Effector memory CD4-positive, alpha-beta T cell (primary cell): ENCODE measurements around the gene BAZ1B.
"Not testable (repeated sequence)": the region's sequence is repeated elsewhere in the genome, so short reads cannot be mapped to it uniquely, and the experiment has no call there.

Source experiments
- DNase-seq, 3 donors: peaks; one replicate each; pipeline ENCODE4 v3.0.0-alpha.2; 2020
- H3K27ac ChIP-seq: 2 replicates; pipeline ENCODE4 v1.7.0; 2013; ENCODE audit warnings: mild to moderate bottlenecking, low read length, moderate library complexity; ENCODE audit not compliant: insufficient read depth, poor library complexity, severe bottlenecking
- H3K27me3 ChIP-seq: replicated peaks from 2 replicates; pipeline ENCODE4 v1.7.0; 2013; ENCODE audit warnings: mild to moderate bottlenecking, low read length; ENCODE audit not compliant: insufficient read depth, control insufficient read depth, poor library complexity, severe bottlenecking
- H3K36me3 ChIP-seq: 2 replicates; pipeline ENCODE4 v1.7.0; 2013; ENCODE audit warnings: mild to moderate bottlenecking, low read length, moderate library complexity; ENCODE audit not compliant: control insufficient read depth, insufficient read depth
- H3K4me1 ChIP-seq: 2 replicates; pipeline ENCODE4 v1.7.0; 2013; ENCODE audit warnings: low read length, mild to moderate bottlenecking; ENCODE audit not compliant: control insufficient read depth, insufficient read depth, poor library complexity, severe bottlenecking
- H3K4me3 ChIP-seq: 2 replicates; pipeline ENCODE4 v1.7.0; 2013; ENCODE audit warnings: low read length, low read depth, mild to moderate bottlenecking; ENCODE audit not compliant: insufficient read depth, poor library complexity, severe bottlenecking
- H3K9me3 ChIP-seq: 2 replicates; pipeline ENCODE4 v1.7.0; 2013; ENCODE audit warnings: mild to moderate bottlenecking, low read length, moderate library complexity; ENCODE audit not compliant: control insufficient read depth

BAZ1B gene

DNA sequence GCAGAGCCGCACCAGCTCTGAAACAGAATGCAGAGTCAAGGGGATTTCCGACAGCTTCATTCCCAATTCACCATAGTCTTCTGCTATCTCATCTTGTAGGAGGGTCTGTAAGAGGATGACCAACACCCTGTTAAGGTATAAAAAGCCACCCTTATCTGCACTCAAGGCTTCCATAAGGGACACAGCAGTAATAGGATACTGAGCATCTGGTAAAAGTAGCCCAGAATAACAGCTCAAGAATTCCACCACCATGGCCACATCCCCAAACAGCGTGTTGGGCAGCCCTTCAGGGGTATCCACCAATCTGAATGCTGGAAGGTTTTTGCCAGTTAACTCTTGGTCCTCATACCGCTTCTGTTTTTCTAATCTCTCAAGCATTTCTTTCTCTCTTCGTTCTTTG, 44.7 kb downstream of the BAZ1B start:
- no peaks in the 10 kb centered on the region for H3K27me3 ChIP-seq
- H3K4me1 ChIP-seq = no peaks in the 10 kb centered on the region
- no peak overlapping the region for H3K27ac ChIP-seq
- H3K9me3 ChIP-seq = no peaks in the 10 kb centered on the region
- H3K36me3 ChIP-seq = peaks cover 61% of the 10 kb centered on the region
- H3K4me3 ChIP-seq = no peak overlapping the region
- DNase-seq = no peak

DNA sequence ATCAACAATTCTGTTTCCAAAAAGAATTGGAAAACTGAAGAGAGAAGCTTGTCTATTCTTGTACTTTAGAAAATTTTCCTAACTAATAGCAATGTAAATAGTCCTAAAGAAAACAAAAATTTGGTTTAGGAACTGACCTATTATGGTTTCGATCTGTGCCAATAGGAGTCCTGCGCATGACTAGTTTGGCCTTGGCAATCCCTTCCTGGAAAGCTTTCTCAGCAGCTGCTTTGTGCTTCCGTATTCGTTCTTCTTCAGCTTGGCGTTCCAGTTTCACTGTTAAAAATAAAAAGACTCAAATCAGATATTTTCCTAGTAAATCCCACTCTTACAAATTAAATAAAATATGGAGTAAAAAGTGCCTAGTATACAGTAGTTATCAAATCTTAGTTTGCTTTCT, 51.9 kb downstream of the BAZ1B start:
- no peaks in the 10 kb centered on the region for H3K9me3 ChIP-seq
- H3K36me3 ChIP-seq = peaks cover 71% of the 10 kb centered on the region
- H3K27me3 ChIP-seq = no peaks in the 10 kb centered on the region
- DNase-seq = no peak
- no peak overlapping the region for H3K27ac ChIP-seq
- H3K4me1 ChIP-seq = no peaks in the 10 kb centered on the region
- H3K4me3 ChIP-seq = no peak overlapping the region

GRCh38 chr7:73467046-73467445, 55.0 kb downstream of the BAZ1B start:
- not testable (repeated sequence) for H3K27me3 ChIP-seq, H3K4me3 ChIP-seq, H3K4me1 ChIP-seq, H3K27ac ChIP-seq, DNase-seq, H3K9me3 ChIP-seq
- peaks cover 82% of the 10 kb centered on the region for H3K36me3 ChIP-seq

DNA sequence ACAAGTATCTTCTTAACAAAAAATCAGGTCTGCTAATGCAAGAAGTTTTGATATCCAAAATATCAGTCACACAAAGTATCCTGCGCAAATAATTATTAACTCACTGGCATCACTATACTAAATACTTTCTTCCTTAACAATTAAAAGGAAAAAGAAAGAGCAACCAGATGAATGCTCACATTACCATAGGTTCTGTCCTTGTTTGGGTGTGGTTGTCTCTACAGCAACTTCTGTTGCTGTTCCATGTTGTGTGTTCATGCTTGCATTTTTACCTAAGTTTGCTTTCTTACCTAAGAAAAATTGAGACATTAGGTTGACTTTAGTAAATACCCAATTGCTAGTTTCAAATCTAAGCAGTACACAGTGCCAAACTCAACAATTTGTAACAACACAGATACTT, 56.0 kb downstream of the BAZ1B start:
- Histone ChIP-seq H3K27me3 (no peaks in the 10 kb centered on the region), H3K36me3 (peaks cover 86% of the 10 kb centered on the region), H3K4me1 (no peaks in the 10 kb centered on the region), H3K9me3 (no peaks in the 10 kb centered on the region), H3K27ac (no peak overlapping the region), H3K4me3 (no peak overlapping the region)
- no peak for DNase-seq

DNA sequence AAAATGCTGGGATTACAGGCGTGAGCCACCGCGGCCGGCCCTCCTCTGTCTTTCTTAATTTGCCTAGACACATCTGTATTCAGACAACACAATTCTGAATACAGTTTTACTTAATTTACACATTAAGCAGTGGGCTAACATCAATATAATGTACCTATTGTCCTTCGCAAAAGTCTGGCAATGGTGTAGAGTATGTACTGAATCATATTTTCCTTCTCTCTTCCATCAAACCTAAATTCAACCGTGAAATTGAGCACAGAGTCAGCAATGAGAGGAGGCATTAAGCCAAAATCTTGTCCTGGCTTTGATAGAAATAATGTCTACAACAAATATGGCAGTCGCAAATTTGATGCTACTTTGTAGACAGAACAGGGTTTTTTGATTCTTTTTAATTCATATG, 58.1 kb downstream of the BAZ1B start:
- H3K27ac ChIP-seq = no peak overlapping the region
- H3K36me3 ChIP-seq = peaks cover 85% of the 10 kb centered on the region
- H3K4me1 ChIP-seq = no peaks in the 10 kb centered on the region
- DNase-seq = no peak
- no peaks in the 10 kb centered on the region for H3K9me3 ChIP-seq
- no peaks in the 10 kb centered on the region for H3K27me3 ChIP-seq
- H3K4me3 ChIP-seq = no peak overlapping the region

DNA sequence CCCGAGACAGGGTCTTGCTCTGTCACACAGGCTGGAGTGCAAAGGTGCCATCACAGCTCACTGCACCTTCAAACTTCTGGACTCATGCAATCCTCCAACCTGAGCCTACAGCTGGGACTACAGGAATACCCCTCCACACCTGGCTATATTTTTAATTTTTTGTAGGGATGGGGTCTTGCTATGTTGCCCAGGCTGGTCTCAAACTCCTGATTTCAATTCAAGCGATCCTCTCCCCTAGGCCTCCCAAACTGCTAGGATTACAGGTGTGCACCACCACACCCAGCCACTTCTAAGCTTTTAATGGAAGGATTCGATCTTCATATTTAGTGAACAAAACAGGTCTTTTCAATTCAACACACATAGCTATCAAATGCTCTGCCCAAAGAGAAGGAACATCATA, 58.8 kb downstream of the BAZ1B start:
- no peak for DNase-seq
- Histone ChIP-seq H3K36me3 (peaks cover 83% of the 10 kb centered on the region), H3K4me3 (no peak overlapping the region), H3K27me3 (no peaks in the 10 kb centered on the region), H3K4me1 (no peaks in the 10 kb centered on the region), H3K9me3 (no peaks in the 10 kb centered on the region), H3K27ac (no peak overlapping the region)

- H3K27ac ChIP-seq = no peak overlapping the region
- no peaks in the 10 kb centered on the region for H3K27me3 ChIP-seq
- peaks cover 85% of the 10 kb centered on the region for H3K36me3 ChIP-seq
- H3K4me1 ChIP-seq = no peaks in the 10 kb centered on the region
- H3K4me3 ChIP-seq = no peak overlapping the region
- H3K9me3 ChIP-seq = no peaks in the 10 kb centered on the region
- DNase-seq = no peak
Measured at GRCh38 chr7:73461782-73462285, 60.3 kb downstream of the BAZ1B start.

DNA sequence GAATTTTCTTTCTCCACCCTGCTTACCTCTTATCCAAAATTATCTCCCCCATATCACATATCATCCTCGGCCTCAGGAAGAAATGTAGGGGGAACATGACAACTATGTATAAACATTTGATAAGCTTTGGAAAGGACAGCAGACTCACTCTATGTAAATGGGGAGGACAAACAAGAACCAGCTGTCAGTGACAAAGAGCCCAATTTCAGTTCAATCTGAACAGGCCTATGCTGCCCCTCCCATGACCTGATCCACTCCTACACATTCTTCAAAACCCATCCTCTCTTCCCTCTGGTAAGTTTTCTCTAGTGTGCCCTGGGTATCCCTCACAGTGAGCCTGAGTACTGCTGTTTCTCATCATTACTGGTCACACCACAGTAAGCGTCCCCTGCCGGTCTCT, 67.7 kb downstream of the BAZ1B start:
- H3K27me3 ChIP-seq = no peaks in the 10 kb centered on the region
- DNase-seq = no peak
- H3K27ac ChIP-seq = no peak overlapping the region
- no peaks in the 10 kb centered on the region for H3K9me3 ChIP-seq
- no peak overlapping the region for H3K4me3 ChIP-seq
- no peaks in the 10 kb centered on the region for H3K4me1 ChIP-seq
- H3K36me3 ChIP-seq = peaks cover 73% of the 10 kb centered on the region

- Histone ChIP-seq H3K27me3 (no peaks in the 10 kb centered on the region), H3K4me1 (no peaks in the 10 kb centered on the region), H3K36me3 (peaks cover 75% of the 10 kb centered on the region), H3K4me3 (no peak overlapping the region), H3K9me3 (no peaks in the 10 kb centered on the region), H3K27ac (no peak overlapping the region)
- no peak for DNase-seq
Measured at GRCh38 chr7:73452999-73453635, 69.0 kb downstream of the BAZ1B start.

GRCh38 chr7:73451780-73452398, 70.2 kb downstream of the BAZ1B start:
- Histone ChIP-seq H3K36me3 (peaks cover 74% of the 10 kb centered on the region), H3K27me3 (no peaks in the 10 kb centered on the region), H3K9me3 (no peaks in the 10 kb centered on the region), H3K4me3 (no peak overlapping the region), H3K4me1 (no peaks in the 10 kb centered on the region), H3K27ac (no peak overlapping the region)
- DNase-seq = peak in 1 of 3 donors; percentile 9
